Endometrium (tissue), 2 donors: ENCODE data around the gene MUC21.

Source experiments
- FAIRE-seq: peaks from 2 replicates; lab custom pipeline; 2012; peaks lifted over from hg19 to GRCh38; lab: Jason Lieb, UNC
- donor health status: control.
- donor health status: control.

Gene MUC21

DNA sequence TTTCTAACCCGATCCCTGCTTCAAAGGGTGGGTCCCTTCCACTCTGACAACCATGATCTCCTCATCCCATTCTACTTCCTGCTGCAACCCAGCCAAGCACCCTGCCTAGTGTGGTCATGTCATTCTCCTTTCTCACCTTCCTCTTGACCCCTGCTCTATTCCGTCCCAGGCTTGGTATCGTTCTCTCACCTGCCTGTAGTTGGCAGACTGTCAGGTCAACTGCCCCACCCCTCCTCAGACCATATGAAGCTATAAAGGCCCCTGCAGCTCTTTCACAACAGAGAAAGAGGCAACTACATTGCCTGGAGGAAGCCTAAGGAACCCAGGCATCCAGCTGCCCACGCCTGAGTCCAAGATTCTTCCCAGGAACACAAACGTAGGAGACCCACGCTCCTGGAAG, at the start of gene MUC21:
Gene MUC21, plus strand, starts transcription at position 280 of the 400 bp plus-strand sequence. CDS start 241 bp downstream, outside the sequence.
- no peak for FAIRE-seq

GRCh38 chr6:30935018-30935417, 48.5 kb upstream of the MUC21 start:
- FAIRE-seq: no peak

- no peak for FAIRE-seq
Observed at GRCh38 chr6:30937265-30937664, 46.3 kb upstream of the MUC21 start.

DNA sequence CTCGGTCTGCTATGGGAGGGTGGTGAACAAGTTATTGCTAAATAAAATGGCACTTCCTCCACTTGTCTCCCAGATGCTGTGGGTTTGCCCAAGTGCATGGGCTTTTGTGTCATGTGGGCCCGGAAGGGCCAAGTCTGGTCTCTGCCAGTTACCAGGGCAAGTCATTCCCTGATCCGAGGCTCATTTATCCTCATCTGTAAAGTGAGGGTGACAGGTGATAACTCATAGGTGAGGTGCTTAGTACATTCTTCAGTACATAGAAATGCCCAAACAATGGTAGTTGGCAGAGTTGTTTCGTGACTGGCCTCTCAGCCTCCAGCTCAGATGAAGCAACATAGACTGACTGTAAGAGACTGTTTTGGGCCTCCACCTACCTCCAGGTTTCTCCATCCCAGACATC, 44.8 kb upstream of the MUC21 start:
- no peak for FAIRE-seq

GRCh38 chr6:30939473-30939872, 44.0 kb upstream of the MUC21 start:
- no peak for FAIRE-seq

- no peak for FAIRE-seq
Observed at GRCh38 chr6:30940361-30940986, 43.0 kb upstream of the MUC21 start, which contains the start of gene MUCL3. Gene MUCL3, plus strand, starts transcription at chr6:30940973. Its CDS starts 27 bp downstream, at chr6:30941000.

DNA sequence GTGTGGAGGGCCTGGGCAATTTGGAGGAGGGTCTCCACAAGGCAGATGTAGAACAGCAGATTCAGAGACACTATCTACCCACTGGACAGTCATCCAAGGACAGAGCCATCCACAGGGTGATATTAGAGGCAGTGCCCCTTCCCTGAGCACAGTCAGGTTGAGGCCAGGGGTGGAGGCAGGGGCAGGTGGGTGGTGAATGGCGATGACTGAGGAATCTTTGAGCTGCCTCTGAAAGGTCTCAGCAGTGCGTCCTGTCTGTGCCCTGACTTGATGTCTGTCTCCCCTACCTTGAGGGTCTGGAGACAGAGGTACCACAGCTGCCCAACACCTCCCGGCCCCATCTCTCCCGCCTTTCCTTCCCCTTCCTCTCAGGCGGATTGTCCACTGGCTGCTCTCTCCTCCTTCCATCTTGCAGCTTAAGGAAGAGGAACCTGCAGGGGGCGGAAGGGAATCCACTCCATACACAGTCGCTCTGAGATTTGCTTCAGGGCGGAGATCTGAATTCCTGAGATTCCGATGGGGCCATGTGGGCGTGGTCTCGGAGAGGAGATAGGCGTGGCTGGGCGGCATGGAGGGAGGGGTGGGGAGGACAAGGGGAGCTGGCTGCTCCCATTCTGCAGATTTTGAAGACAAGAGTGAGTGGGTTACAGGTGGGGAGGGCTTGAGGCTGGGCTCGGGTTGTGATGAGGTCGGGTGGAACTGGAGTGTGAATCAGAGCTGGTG, 41.0 kb upstream of the MUC21 start:
- no peak for FAIRE-seq

GRCh38 chr6:30944051-30944450, 39.5 kb upstream of the MUC21 start:
- FAIRE-seq: no peak

- FAIRE-seq: no peak
Observed at GRCh38 chr6:30945281-30945680, 38.2 kb upstream of the MUC21 start.

DNA sequence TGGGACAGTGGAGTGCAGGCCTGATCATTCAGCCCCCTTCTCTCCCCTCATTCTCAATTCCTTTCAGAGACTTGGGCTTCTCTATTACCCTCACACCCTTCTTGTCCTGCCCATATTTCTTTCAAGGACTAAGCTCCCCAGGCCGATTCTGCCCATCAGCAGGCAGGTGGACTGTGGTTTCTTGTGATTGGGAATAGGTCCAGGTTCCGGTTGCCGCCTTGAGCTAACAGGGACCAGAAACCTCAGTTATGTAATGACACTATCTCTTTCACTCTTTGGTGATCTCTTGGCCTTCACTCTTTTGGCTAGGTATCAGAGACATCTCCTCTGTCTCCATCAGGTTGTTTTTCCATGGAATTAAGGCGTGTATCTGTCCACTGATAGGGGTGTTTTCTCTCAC, 36.3 kb upstream of the MUC21 start:
- FAIRE-seq: no peak

GRCh38 chr6:30948811-30949210, 34.7 kb upstream of the MUC21 start:
- FAIRE-seq: no peak

- no peak for FAIRE-seq
Observed at GRCh38 chr6:30951907-30952469, 31.5 kb upstream of the MUC21 start.

GRCh38 chr6:30954631-30955366, 28.7 kb upstream of the MUC21 start:
- FAIRE-seq: no peak

- FAIRE-seq: no peak
Observed at GRCh38 chr6:30955367-30956042, 28.0 kb upstream of the MUC21 start.

- FAIRE-seq: no peak
Observed at GRCh38 chr6:30957716-30958115, 25.8 kb upstream of the MUC21 start.

DNA sequence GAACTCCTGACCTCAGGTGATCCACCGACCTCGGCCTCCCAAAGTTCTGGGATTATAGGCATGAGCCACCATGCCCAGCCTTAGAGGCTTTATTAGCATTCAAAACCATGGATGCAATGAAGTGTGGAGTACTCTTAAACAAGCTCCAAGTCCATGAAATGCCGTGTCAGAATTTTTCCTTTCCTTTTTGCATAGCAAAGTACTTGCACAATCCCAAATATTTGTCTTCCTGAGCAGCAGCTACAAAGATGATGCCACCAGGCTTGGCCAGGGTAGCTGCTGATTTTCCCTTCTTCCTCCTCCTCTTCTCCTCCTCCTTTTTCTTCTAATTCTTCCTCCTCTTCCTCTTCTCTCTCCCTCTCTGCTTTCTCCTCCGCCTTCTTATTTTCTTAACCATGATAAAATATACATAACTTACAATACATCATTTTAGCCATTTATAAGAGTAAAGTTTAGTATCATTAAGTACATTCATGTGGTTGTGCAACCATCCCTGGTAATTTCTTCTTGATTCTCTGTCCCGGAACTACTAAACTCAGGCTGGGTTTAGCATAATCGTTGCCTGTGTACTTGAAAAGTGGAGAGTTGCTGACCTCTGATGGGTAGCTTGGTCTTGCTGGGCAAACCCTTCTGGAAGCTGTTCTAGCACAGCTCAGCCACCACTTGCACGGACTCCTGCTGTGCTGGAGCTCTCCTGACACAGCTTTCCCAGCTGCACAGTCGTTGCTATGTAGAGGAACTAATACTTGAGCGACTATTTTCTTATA, 22.4 kb upstream of the MUC21 start:
- FAIRE-seq: no peak

DNA sequence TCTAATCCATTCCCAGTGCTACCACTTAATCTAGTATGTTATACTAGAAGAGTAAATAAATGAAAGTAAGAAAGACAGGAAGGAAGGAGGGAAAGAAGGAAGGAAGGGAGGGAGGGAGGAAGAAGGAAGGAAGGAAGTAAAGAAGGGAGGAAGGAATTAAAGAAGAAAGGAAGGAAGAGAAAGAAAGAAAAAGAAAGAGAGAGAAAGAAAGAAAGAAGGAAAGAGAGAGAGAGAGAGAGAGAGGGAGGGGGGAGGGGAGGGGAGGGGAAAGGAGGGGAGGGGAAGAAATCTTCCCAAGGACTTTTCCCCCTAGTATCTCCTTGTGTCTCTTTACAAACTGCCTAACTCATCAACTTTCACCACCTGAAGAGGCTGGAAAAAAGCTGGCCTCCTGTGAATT, 20.8 kb upstream of the MUC21 start:
- FAIRE-seq: no peak

- FAIRE-seq: no peak
Observed at GRCh38 chr6:30963641-30964040, 19.9 kb upstream of the MUC21 start.

DNA sequence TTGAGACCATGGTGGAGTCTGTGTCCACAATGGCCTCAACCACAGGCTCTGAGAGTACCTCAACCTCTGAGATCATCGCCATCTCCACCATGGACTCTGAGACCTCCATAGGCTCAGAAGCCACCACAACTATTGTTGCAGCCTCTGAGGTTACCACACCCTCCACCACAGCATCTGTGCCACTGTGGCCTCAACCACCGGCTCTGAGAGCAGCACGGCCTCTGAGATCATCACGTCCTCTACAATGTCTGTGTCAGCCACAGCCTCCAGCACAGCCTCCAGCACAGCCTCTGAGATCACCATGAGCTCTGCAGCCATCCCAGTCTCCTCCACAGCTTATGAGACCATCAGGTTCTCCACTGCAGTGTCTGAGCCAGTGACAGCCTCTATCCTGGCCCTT, 19.4 kb upstream of the MUC21 start:
- FAIRE-seq: no peak

DNA sequence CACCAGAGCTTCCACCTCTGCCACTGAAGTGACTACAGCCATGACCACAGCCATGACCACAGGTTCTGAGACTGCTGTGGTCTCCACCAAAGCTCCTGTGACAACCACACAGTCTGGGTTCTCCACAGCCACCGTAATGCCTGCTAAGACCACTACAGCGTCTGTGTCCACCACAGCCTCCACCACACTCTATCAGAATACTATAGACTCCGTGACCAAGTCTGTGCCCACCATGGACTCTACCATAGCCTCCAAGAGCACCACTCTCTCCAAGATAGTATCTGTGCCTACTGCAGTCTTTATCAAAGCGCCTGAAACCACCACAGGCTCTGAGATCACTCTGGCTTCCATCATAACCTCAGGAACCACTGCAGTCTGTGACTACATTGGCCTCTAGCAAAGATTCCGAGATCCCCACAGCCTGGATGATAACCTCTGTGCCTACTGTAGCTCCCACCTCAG, 18.3 kb upstream of the MUC21 start:
- FAIRE-seq: no peak

DNA sequence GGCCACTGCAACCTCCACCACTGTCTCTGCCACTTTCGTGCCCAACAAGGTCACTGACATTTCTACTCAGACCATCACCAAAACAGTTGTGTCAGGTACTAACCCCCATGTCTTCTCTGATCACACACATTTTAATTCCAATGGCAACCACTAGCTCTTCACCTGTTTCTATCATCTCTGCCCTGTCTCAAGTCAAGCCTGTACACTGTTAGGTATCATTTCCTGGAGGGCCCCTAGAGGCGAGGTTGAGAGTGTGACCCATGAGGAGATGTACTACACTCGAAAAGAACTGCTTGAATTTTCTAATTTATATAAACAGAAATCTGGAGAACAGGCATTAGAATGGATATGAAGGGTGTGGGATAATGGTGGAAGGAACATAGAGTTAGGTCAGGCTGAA, 17.4 kb upstream of the MUC21 start:
- FAIRE-seq: no peak
